Activated CD4-positive, alpha-beta T cell treated with anti-CD3 and anti-CD28 coated beads for 36 hours (primary cell): ENCODE results near the gene PIWIL4. TPM values are rescaled to one million over a fixed set of nuclear protein-coding genes. Genes with fewer than 3 reads are reported as not detected.
"Not testable (repeated sequence)": the region's sequence is repeated elsewhere in the genome, so short reads cannot be mapped to it uniquely, and the experiment has no call there.

Experiments
- ATAC-seq: fragments of 200-7000 bp; cut with Tn5 transposase; one replicate; pipeline ENCODE4 v1.10.0; 2021; ENCODE audit warnings: mild to moderate bottlenecking, moderate library complexity
- CTCF ChIA-PET: fragments of 350-600 bp; sonication (Branson Sonifier 250); formaldehyde crosslinking; loops from one replicate; lab custom pipeline; 2021; ENCODE audit warnings: antibody characterized with exemption; lab: Charles Lee
- POLR2A ChIA-PET: fragments of 350-600 bp; sonication (Branson Sonifier 250); formaldehyde crosslinking; loops from one replicate; lab custom pipeline; 2021; ENCODE audit warnings: antibody characterized with exemption, inconsistent platforms; lab: Charles Lee
- DNase-seq: peaks from one replicate; pipeline ENCODE4 v3.0.0-alpha.2; 2020
- H3K27ac Mint-ChIP-seq: one replicate; pipeline ENCODE4 v1.8.0; 2021; ENCODE audit warnings: mixed read lengths
- H3K27me3 Mint-ChIP-seq: one replicate; pipeline ENCODE4 v1.8.0; 2021; ENCODE audit warnings: mixed read lengths
- H3K36me3 Mint-ChIP-seq: one replicate; pipeline ENCODE4 v1.8.0; 2021; ENCODE audit warnings: low read depth, mixed read lengths
- H3K4me1 Mint-ChIP-seq: one replicate; pipeline ENCODE4 v1.8.0; 2021; ENCODE audit warnings: mixed read lengths
- H3K4me3 Mint-ChIP-seq: one replicate; pipeline ENCODE4 v1.8.0; 2021; ENCODE audit warnings: mild to moderate bottlenecking, moderate library complexity, mixed read lengths
- H3K9me3 Mint-ChIP-seq: one replicate; pipeline ENCODE4 v1.8.0; 2021; ENCODE audit warnings: low read depth, mixed read lengths
- intact Hi-C, 2 experiments: fragments of 100-400 bp; cut with DNase I in 1 of 2; cut with micrococcal nuclease in 1 of 2; formaldehyde crosslinking; loops; one replicate each; pipeline versions ENCODE4 v1.14.2 to v1.15.1; 2022 to 2024; cut with DNase I, micrococcal nuclease
- total RNA-seq, 2 experiments: library from RNA; stranded (reverse); gene quantifications; one replicate each; pipeline ENCODE4 v1.2.3, GENCODE V29; 2021

The PIWIL4 gene
- total RNA-seq, 2 experiments from 2014 or later, result 0.37 to 0.48 TPM

DNA sequence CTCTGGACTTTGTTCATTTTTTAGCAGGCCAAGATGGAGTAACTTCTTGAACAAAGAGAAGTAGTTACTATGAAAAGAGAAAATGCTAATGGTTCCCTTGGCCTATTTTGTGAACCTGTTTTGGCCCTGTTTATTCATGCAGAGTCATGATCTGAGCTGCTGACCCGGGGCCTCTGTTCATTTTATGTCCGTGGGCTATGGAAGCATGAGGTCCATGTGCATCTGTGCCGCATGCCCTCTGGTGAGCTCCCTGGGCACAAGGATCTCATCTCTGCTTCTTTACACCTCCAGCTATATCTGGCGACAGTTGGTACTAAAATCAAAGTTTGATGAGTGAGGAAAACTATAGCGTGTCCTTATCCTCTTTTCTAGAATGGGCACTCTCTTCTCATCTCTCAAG lies 1.0 kb downstream of the PIWIL4 start:
- H3K27me3 Mint-ChIP-seq, result no peaks in the 10 kb centered on the region
- H3K4me3 Mint-ChIP-seq, result no peak overlapping the region
- intact Hi-C loops, result no loop called here
- DNase-seq (no peak), ATAC-seq (no peak)
- H3K9me3 Mint-ChIP-seq, result no peaks in the 10 kb centered on the region
- H3K4me1 Mint-ChIP-seq, result no peaks in the 10 kb centered on the region
- CTCF ChIA-PET, result interaction anchor here (0.9 kb wide), 1 partner anchor 11 kb away, joined by 4 read pairs; no protein-coding TSS in a partner anchor
- POLR2A ChIA-PET, result no interaction called here
- H3K36me3 Mint-ChIP-seq, result no peaks in the 10 kb centered on the region
- no peak overlapping the region for H3K27ac Mint-ChIP-seq

DNA sequence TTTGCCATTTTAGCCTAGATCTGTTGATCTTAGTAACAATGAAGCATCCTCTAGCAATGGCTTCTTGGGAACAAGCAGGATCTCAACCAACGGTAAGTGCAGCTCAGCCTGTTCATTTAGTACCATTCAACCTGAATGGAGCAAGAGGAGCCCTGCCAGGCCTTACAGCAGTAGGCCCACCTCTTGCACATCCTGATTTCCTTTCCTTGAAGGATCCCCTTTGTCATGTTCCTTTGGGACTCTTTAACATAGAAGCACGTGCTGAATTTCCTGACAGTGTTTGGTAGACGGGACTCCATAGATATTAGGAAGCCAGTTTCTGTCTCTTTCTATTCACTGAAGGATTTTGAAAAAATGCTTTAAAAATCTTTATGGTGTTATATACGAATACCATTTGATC lies 1.5 kb downstream of the PIWIL4 start:
- no peak overlapping the region for H3K4me3 Mint-ChIP-seq
- H3K27ac Mint-ChIP-seq, result no peak overlapping the region
- intact Hi-C loops, result no loop called here
- no peaks in the 10 kb centered on the region for H3K9me3 Mint-ChIP-seq
- POLR2A ChIA-PET, result no interaction called here
- DNase-seq (no peak), ATAC-seq (no peak)
- H3K36me3 Mint-ChIP-seq, result no peaks in the 10 kb centered on the region
- no peaks in the 10 kb centered on the region for H3K4me1 Mint-ChIP-seq
- CTCF ChIA-PET, result no interaction called here
- no peaks in the 10 kb centered on the region for H3K27me3 Mint-ChIP-seq

GRCh38 chr11:94572975-94573374 lies 5.8 kb downstream of the PIWIL4 start:
- H3K36me3 Mint-ChIP-seq, H3K27me3 Mint-ChIP-seq, DNase-seq, H3K27ac Mint-ChIP-seq, CTCF ChIA-PET, H3K4me1 Mint-ChIP-seq, intact Hi-C loops, H3K4me3 Mint-ChIP-seq, POLR2A ChIA-PET, H3K9me3 Mint-ChIP-seq, ATAC-seq: not testable (repeated sequence)

DNA sequence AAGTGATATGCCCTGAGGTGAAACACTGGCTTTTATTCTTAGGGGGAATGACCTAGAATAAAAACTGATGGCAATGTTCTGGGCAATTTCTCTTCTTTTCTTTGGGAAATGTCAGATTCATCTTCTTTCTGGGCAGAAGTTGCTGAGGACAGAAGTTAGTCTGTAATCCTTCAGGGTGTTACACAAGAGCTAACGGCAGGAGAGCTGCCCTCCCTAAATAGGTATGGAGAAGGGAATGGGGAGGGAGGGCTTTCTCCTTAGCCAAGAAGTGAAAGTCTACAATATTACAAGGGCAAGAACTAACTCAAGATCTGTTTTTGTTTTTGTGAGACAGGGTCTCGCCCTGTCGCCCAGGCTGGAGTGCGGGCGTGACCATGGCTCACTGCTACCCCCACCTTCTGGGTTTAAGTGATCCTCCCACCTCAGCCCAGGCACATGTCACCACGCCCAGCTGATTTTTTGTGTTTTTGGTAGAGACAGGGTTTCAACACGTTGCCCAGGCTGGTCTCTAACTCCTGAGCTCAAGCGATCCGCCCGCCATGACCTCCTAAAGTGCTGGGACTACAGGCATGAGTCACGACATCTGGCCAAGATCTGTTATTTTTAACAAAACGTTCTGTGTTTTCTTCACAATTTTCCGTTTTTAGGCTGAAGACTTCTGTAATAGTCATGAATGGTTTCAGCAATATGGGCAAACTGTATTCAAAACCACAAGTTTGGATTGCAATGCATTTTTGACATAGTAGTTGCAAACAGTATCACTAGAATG lies 7.2 kb downstream of the PIWIL4 start:
- intact Hi-C loops, result no loop called here
- DNase-seq (no peak), ATAC-seq (no peak)
- Mint-ChIP-seq H3K36me3 (no peaks in the 10 kb centered on the region), H3K27me3 (no peaks in the 10 kb centered on the region), H3K27ac (no peak overlapping the region), H3K4me3 (no peak overlapping the region), H3K9me3 (no peaks in the 10 kb centered on the region), H3K4me1 (no peaks in the 10 kb centered on the region)
- POLR2A ChIA-PET, result no interaction called here
- CTCF ChIA-PET, result interaction anchor here (0.7 to 2.2 kb wide), 3 partner anchors 11 to 41 kb away, joined by 3 to 5 read pairs (median 3); no protein-coding TSS in a partner anchor

DNA sequence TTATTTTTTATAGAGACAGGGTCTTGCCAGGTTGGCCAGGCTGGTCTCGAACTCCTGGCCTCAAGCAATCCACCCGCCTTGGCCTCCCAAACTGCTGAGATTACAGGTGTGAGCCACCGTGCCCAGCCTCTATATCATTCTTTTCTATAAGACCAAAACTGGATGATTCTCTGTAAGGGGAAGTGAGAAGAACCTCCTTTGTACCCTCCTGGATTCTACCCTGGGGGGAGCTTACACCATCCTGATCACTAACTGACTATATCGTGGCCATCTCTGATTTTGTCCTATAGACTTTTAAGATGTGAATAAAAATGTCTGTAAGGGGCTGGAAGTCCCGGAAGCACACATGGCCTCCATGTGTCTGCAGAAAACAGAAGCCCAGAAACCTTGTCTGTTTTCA lies 9.1 kb downstream of the PIWIL4 start:
- Mint-ChIP-seq H3K4me3 (no peak overlapping the region), H3K4me1 (no peaks in the 10 kb centered on the region), H3K27ac (no peak overlapping the region), H3K27me3 (no peaks in the 10 kb centered on the region), H3K36me3 (no peaks in the 10 kb centered on the region), H3K9me3 (no peaks in the 10 kb centered on the region)
- POLR2A ChIA-PET, result no interaction called here
- intact Hi-C loops, result no loop called here
- CTCF ChIA-PET, result interaction anchor here (1.5 to 2.2 kb wide), 2 partner anchors 9 to 19 kb away, joined by 3 to 5 read pairs; no protein-coding TSS in a partner anchor
- ATAC-seq (no peak), DNase-seq (no peak)

DNA sequence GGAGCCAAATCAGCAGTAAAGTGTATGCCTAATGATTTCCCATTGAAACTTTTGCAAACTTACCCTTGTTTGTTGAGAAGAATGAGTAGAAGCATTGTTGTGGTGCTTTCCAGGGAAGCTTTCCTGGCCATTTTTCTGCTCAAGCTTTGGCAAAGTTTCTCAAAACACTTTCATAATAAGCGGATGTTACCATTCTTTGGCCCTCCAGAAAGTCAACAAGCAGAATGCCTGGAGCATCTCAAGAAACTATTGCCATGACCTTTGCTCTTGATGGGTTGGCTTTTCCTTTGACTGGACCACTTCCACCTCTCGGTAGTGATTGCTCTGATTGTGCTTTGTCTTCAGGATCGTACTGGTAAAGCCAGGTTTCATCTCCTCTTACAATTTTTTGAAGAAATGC lies 10.7 kb downstream of the PIWIL4 start:
- ATAC-seq, result no peak
- CTCF ChIA-PET, result no interaction called here
- Mint-ChIP-seq H3K4me1 (no peaks in the 10 kb centered on the region), H3K9me3 (no peaks in the 10 kb centered on the region), H3K4me3 (no peak overlapping the region), H3K27me3 (no peaks in the 10 kb centered on the region), H3K27ac (no peak overlapping the region), H3K36me3 (no peaks in the 10 kb centered on the region)
- POLR2A ChIA-PET, result no interaction called here
- intact Hi-C loops, result no loop called here
- DNase-seq, result no peak

DNA sequence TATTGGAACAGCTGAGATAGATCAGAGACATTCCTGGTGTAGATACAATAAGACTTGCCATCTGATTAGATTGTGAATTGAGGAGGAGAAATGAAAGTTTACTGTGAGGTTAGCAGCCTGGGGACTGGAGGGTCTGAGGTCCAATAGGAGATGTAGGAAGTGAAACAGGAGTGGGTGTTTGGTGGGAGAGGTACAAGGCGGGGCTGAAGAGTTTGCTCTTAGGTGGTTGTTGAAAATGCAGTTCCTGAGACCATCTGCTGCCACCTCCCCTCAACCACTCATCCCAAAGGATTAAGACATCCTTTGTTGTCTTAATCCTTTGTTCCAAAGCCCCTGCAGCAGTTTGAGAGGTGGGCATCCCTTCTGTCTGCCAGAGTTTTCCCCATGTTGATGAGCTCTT lies 14.8 kb downstream of the PIWIL4 start:
- H3K4me1 Mint-ChIP-seq, result peaks cover 4% of the 10 kb centered on the region
- H3K27ac Mint-ChIP-seq, result no peak overlapping the region
- ChIA-PET CTCF (no interaction called here), POLR2A (no interaction called here)
- H3K27me3 Mint-ChIP-seq, result no peaks in the 10 kb centered on the region
- no peaks in the 10 kb centered on the region for H3K36me3 Mint-ChIP-seq
- DNase-seq (no peak), ATAC-seq (no peak)
- no peaks in the 10 kb centered on the region for H3K9me3 Mint-ChIP-seq
- intact Hi-C loops, result no loop called here
- no peak overlapping the region for H3K4me3 Mint-ChIP-seq

DNA sequence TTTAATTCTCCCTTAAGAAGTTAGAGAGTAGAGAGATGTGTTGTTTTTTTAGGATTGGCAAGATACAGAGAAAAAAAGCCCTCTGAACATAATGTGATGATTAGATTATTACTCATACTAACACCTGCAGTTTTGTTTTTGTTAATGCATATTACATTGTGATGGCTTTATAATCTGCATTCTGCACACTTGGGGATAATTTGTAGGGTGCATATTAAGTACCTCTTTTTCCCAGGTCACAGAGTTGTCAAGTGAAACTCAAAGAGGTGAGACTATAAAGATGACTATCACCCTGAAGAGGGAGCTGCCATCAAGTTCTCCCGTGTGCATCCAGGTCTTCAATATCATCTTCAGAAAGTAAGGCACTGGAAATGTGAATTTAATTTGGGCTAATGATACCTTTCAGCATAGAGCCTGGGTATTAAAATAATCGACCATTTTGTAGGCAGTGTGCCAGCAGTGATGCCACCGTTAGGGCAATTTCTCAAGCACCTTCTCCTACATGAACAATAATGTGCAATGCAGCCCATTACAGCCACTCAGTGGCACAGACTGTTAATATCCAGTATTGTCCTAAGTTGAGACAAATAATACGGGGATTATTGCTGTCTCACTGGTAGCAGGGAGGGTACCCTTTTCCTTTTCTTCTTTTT lies 16.2 kb downstream of the PIWIL4 start:
- no peaks in the 10 kb centered on the region for H3K36me3 Mint-ChIP-seq
- H3K9me3 Mint-ChIP-seq, result no peaks in the 10 kb centered on the region
- peaks cover 4% of the 10 kb centered on the region for H3K4me1 Mint-ChIP-seq
- no peak overlapping the region for H3K4me3 Mint-ChIP-seq
- no peaks in the 10 kb centered on the region for H3K27me3 Mint-ChIP-seq
- no peak overlapping the region for H3K27ac Mint-ChIP-seq
- POLR2A ChIA-PET, result no interaction called here
- intact Hi-C loops, result no loop called here
- ATAC-seq (peak; percentile 47), DNase-seq (no peak)
- CTCF ChIA-PET, result interaction anchor here (0.7 kb wide), 1 partner anchor 18 kb away, joined by 4 read pairs; no protein-coding TSS in a partner anchor

DNA sequence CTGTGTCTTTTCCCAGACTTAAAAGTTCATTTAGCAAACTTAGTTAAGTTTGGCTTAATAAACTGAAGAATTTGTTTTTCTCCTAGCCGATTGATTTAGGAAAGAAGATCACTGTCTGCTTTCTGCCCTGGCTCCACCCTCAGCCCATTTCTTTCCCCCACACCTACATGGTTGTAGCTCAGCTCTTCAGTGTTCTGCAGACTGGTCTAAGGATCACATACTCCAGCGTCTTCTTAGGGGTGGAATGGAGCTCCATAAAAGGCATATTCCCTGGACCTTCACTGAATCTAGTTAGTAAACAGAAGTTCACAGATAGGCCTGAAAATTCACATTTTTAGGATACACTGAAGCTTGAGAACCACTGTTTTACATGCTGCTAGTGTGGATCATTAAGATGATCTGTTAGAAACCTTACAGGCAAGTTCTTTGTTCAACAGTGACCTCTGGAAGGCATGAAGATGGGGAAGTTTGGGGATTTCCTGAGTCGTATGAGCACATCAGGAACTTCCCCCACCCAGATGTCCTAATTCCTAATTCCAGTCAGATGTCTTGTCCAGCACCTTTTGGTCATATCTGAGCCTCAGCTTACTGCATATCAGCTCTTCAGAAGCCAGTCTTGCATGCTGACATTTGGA lies 16.8 kb downstream of the PIWIL4 start:
- intact Hi-C loops, result no loop called here
- POLR2A ChIA-PET, result no interaction called here
- CTCF ChIA-PET, result interaction anchor here (0.7 to 1.9 kb wide), 2 partner anchors 9 to 19 kb away, joined by 4 to 5 read pairs; no protein-coding TSS in a partner anchor
- H3K9me3 Mint-ChIP-seq, result no peaks in the 10 kb centered on the region
- no peak for ATAC-seq
- H3K27ac Mint-ChIP-seq, result no peak overlapping the region
- H3K4me1 Mint-ChIP-seq, result peaks cover 4% of the 10 kb centered on the region
- no peak for DNase-seq
- no peaks in the 10 kb centered on the region for H3K36me3 Mint-ChIP-seq
- no peak overlapping the region for H3K4me3 Mint-ChIP-seq
- no peaks in the 10 kb centered on the region for H3K27me3 Mint-ChIP-seq

DNA sequence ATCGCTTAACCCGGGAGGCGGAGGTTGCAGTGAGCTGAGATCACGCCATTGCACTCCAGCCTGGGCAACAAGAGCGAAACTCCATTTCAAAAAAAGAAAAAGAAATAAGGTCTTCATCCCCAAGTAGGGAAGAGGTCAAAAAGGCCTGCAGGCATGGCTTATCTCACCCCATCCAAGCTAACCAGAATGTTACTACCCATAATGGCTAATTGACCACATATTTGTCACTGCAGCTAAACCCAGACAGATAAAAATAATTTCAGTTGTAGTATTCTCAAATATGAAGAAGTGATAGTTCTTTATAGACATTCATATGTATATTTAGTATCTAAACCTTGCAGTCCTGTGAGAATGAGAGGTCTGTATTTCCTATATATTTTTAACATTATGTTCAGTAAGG lies 17.8 kb downstream of the PIWIL4 start:
- Mint-ChIP-seq H3K4me1 (peaks cover 4% of the 10 kb centered on the region), H3K27me3 (no peaks in the 10 kb centered on the region), H3K9me3 (no peaks in the 10 kb centered on the region), H3K27ac (no peak overlapping the region), H3K4me3 (no peak overlapping the region), H3K36me3 (no peaks in the 10 kb centered on the region)
- no peak for ATAC-seq
- CTCF ChIA-PET, result interaction anchor here (0.8 to 1.9 kb wide), 2 partner anchors 10 to 413 kb away, joined by 3 to 5 read pairs; no protein-coding TSS in a partner anchor
- intact Hi-C loops, result no loop called here
- DNase-seq, result no peak
- POLR2A ChIA-PET, result no interaction called here

DNA sequence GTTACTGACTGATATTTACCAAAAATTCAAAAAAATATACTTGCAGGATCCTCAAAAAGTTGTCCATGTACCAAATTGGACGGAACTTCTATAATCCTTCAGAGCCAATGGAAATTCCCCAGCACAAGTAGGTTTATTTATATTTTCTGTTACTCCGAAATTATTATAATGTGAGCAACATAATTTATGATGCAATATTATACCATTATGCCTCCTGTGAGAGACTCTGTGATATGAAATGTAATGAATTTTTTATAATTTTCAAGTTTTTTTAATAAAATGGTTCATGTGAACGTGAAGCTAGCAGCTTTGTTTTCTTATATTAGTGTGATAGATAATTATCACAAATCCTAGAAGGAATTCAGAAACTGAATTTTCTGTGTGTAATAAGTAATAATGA lies 18.2 kb downstream of the PIWIL4 start:
- DNase-seq (no peak), ATAC-seq (no peak)
- Mint-ChIP-seq H3K4me1 (peaks cover 4% of the 10 kb centered on the region), H3K27ac (no peak overlapping the region), H3K27me3 (no peaks in the 10 kb centered on the region), H3K4me3 (no peak overlapping the region), H3K36me3 (no peaks in the 10 kb centered on the region), H3K9me3 (no peaks in the 10 kb centered on the region)
- intact Hi-C loops, result no loop called here
- ChIA-PET CTCF (interaction anchor here (0.8 to 1.9 kb wide), 2 partner anchors 10 to 413 kb away, joined by 3 to 5 read pairs; no protein-coding TSS in a partner anchor), POLR2A (no interaction called here)
